DOHH2 (cell line): ENCODE measurements around the gene KBTBD8.

ENCODE experiments used
- EZH2phosphoT487 ChIP-seq: fragments of 200-600 bp; sonication (generic); IDR thresholded peaks from 2 replicates; pipeline ENCODE4 v1.6.1; 2017; ENCODE audit warnings: borderline replicate concordance, mild to moderate bottlenecking, antibody characterized with exemption, low read length, moderate library complexity, mixed read lengths
- TF ChIP-seq, protein P1 (sequence below): fragments of 200-600 bp; sonication (generic); IDR thresholded peaks from one replicate; pipeline ENCODE4 v1.5.1; 2014; ENCODE audit warnings: antibody characterized with exemption, mild to moderate bottlenecking, low read depth, low read length; ENCODE audit not compliant: poor library complexity, severe bottlenecking

DNA sequence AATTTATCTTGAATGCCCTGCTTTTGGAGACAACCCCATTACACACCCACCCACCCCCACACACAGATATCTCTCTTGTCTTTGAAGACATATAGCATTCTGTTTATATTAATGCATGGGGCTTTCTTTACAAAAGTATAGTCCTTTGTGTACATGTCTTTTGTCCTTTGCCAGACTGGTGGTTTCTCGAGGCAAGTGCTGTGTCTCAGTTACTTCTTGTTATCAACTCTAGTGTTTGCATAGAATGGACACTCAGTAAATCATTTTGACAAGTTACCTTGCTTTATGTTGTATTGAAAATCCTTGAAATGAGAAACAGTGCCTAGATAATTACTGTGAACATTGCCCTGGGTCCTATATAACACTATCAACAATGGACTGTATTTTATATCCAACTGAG, 33.9 kb downstream of the KBTBD8 start:
- TF ChIP-seq, protein P1, sequence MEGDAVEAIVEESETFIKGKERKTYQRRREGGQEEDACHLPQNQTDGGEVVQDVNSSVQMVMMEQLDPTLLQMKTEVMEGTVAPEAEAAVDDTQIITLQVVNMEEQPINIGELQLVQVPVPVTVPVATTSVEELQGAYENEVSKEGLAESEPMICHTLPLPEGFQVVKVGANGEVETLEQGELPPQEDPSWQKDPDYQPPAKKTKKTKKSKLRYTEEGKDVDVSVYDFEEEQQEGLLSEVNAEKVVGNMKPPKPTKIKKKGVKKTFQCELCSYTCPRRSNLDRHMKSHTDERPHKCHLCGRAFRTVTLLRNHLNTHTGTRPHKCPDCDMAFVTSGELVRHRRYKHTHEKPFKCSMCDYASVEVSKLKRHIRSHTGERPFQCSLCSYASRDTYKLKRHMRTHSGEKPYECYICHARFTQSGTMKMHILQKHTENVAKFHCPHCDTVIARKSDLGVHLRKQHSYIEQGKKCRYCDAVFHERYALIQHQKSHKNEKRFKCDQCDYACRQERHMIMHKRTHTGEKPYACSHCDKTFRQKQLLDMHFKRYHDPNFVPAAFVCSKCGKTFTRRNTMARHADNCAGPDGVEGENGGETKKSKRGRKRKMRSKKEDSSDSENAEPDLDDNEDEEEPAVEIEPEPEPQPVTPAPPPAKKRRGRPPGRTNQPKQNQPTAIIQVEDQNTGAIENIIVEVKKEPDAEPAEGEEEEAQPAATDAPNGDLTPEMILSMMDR: no peak
- no peak for TF ChIP-seq EZH2phosphoT487
